ENCODE results near the gene GPHN. TPM values are rescaled to one million over a fixed set of nuclear protein-coding genes. Genes with fewer than 3 reads are reported as not detected.

The GPHN gene
- total and polyA plus RNA-seq, 7 donors = 8.1 to 39.7 (median 22.3) TPM

DNA sequence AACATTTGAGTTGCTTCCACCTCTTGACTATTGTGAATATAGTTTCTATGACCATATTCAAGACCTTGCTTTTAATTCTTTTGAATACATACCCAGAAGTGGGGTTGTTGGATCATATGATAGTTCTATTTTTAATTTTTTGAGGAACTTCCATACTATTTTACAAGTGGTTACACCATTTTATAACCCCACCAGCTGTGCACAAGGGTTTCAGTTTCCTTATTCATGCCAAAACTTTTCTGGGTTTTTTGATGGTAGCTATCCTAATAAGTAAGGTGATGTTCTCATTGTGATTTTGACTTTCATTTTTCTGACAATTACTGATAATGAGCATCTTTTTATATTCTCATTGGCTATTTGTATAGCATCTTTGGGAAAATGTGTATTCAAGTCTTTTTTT lies 571.9 kb downstream of the GPHN start:
- Histone ChIP-seq H3K27ac (no peak overlapping the region), H3K27me3 (ENCODE audit: insufficient read depth in 3 of 3, low read length in 2 of 3) (no peaks in the 10 kb centered on the region), H3K9me3 (no peaks in the 10 kb centered on the region), H3K4me1 (no peaks in the 10 kb centered on the region), H3K36me3 (ENCODE audit: insufficient read depth in 1 of 2, low read depth in 1 of 2) (no peaks in the 10 kb centered on the region), H3K4me3 (no peak overlapping the region)
- TF ChIP-seq, protein P1, sequence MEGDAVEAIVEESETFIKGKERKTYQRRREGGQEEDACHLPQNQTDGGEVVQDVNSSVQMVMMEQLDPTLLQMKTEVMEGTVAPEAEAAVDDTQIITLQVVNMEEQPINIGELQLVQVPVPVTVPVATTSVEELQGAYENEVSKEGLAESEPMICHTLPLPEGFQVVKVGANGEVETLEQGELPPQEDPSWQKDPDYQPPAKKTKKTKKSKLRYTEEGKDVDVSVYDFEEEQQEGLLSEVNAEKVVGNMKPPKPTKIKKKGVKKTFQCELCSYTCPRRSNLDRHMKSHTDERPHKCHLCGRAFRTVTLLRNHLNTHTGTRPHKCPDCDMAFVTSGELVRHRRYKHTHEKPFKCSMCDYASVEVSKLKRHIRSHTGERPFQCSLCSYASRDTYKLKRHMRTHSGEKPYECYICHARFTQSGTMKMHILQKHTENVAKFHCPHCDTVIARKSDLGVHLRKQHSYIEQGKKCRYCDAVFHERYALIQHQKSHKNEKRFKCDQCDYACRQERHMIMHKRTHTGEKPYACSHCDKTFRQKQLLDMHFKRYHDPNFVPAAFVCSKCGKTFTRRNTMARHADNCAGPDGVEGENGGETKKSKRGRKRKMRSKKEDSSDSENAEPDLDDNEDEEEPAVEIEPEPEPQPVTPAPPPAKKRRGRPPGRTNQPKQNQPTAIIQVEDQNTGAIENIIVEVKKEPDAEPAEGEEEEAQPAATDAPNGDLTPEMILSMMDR (IDR thresholded peaks at IDR 0.05) = no peak
- ATAC-seq = no peak
- DNase-seq = no peak
- intact Hi-C loops (cut with DNase I) = no loop called here

GRCh38 chr14:67108230-67108629 lies 600.3 kb downstream of the GPHN start:
- intact Hi-C loops (cut with DNase I) = no loop called here
- Histone ChIP-seq H3K4me3 (no peak overlapping the region), H3K27me3 (ENCODE audit: insufficient read depth in 3 of 3, low read length in 2 of 3) (no peaks in the 10 kb centered on the region), H3K9me3 (peaks cover 6% of the 10 kb centered on the region), H3K36me3 (ENCODE audit: insufficient read depth in 1 of 2, low read depth in 1 of 2) (peaks cover 0 to 15% of the 10 kb centered on the region in 2 donors), H3K4me1 (no peaks in the 10 kb centered on the region), H3K27ac (no peak overlapping the region)
- 81 to 93% (median 83%) methylated on average over 1 of the region's 1 CpG for WGBS, 3 donors
- TF ChIP-seq, protein P1 (IDR thresholded peaks at IDR 0.05) = no peak
- no peak for DNase-seq
- no peak for ATAC-seq

GRCh38 chr14:67111022-67111421 lies 603.1 kb downstream of the GPHN start:
- Histone ChIP-seq H3K27me3 (ENCODE audit: insufficient read depth in 3 of 3, low read length in 2 of 3) (no peaks in the 10 kb centered on the region), H3K36me3 (ENCODE audit: insufficient read depth in 1 of 2, low read depth in 1 of 2) (peaks cover 0 to 15% of the 10 kb centered on the region in 2 donors), H3K9me3 (no peaks in the 10 kb centered on the region), H3K4me3 (no peak overlapping the region), H3K4me1 (no peaks in the 10 kb centered on the region), H3K27ac (no peak overlapping the region)
- WGBS, 3 donors = 65 to 67% (median 67%) methylated on average over 1 of the region's 1 CpG
- TF ChIP-seq, protein P1 (IDR thresholded peaks at IDR 0.05) = no peak
- ATAC-seq (no peak), DNase-seq (no peak)
- intact Hi-C loops (cut with DNase I) = no loop called here

- H3K36me3 ChIP-seq (ENCODE audit: insufficient read depth in 1 of 2, low read depth in 1 of 2) = peaks cover 0 to 15% of the 10 kb centered on the region in 2 donors
- ATAC-seq = no peak
- intact Hi-C loops (cut with DNase I) = no loop called here
- H3K9me3 ChIP-seq = no peaks in the 10 kb centered on the region
- H3K27me3 ChIP-seq (ENCODE audit: insufficient read depth in 3 of 3, low read length in 2 of 3) = no peaks in the 10 kb centered on the region
- no peak for DNase-seq
- TF ChIP-seq, protein P1 (IDR thresholded peaks at IDR 0.05) = no peak
- no peaks in the 10 kb centered on the region for H3K4me1 ChIP-seq
- H3K27ac ChIP-seq = no peak overlapping the region
- no peak overlapping the region for H3K4me3 ChIP-seq
- 73 to 100% (median 99%) methylated on average over 2 of the region's 2 CpGs for WGBS, 3 donors
These were observed 604.4 kb downstream of the GPHN start for GRCh38 chr14:67112344-67112743.

DNA sequence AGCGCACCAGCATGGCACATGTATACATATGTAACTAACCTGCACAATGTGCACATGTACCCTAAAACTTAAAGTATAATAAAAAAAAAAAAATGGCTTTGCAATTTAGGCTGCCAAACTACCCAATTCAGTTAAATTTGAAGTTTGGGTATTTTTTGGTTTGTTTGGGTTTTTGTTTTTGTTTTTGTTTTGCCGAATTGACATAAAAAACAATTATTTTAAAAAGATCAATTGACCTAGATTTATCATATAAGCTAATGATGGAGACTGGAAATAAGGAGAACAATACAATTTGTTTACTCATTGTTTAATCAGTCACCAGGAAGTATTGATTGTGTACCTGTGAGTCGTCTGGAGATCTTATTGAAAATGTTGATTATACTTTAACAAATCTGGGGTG lies 619.2 kb downstream of the GPHN start:
- TF ChIP-seq, protein P1 (IDR thresholded peaks at IDR 0.05) = no peak
- 85 to 89% (median 88%) methylated on average over 3 of the region's 3 CpGs for WGBS, 3 donors

More for the DNA sequence above, 619.2 kb downstream of the GPHN start:
- Histone ChIP-seq H3K27ac (no peak overlapping the region), H3K9me3 (no peaks in the 10 kb centered on the region), H3K4me3 (no peak overlapping the region), H3K27me3 (ENCODE audit: insufficient read depth in 3 of 3, low read length in 2 of 3) (no peaks in the 10 kb centered on the region), H3K4me1 (no peaks in the 10 kb centered on the region), H3K36me3 (ENCODE audit: insufficient read depth in 1 of 2, low read depth in 1 of 2) (peaks cover 8 to 29% of the 10 kb centered on the region in 2 donors)
- intact Hi-C loops (cut with DNase I) = no loop called here
- ATAC-seq (no peak), DNase-seq (no peak)
